IMR-90 (cell line): Measurements from ENCODE around the gene CEBPE. TPM values are rescaled to one million over a fixed set of nuclear protein-coding genes. Genes with fewer than 3 reads are reported as not detected.

Experiments
- ATAC-seq: fragments of 200-7000 bp; cut with Tn5 transposase; 2 replicates; pipeline ENCODE4 v1.9.1; 2020; ENCODE audit warnings: low read depth, mild to moderate bottlenecking, moderate library complexity
- BruUV-seq: library from RNA; stranded (reverse); fragments of 400-500 nt; replicated peaks from 2 replicates; lab custom pipeline; 2021; lab: Mats Ljungman, UMichigan
- CTCF ChIA-PET: fragments of 300-600 bp; formaldehyde crosslinking; extraction: SDS; loops from one replicate; lab custom pipeline; 2021; ENCODE audit warnings: antibody characterized with exemption; lab: Yijun Ruan, JAX
- POLR2A ChIA-PET: fragments of 300-600 bp; sonication (Branson Sonifier 250); formaldehyde crosslinking; loops from one replicate; lab custom pipeline; 2022; ENCODE audit warnings: antibody characterized with exemption; ENCODE audit not compliant: unreplicated experiment; lab: Charles Lee
- DNase-seq: peaks from one replicate; pipeline ENCODE4 v3.0.0; 2013
- H2AFZ ChIP-seq: replicated peaks from 2 replicates; pipeline ENCODE3; 2013; ENCODE audit warnings: low read length, mild to moderate bottlenecking; ENCODE audit not compliant: poor library complexity
- H2AK5ac ChIP-seq: 2 replicates; pipeline ENCODE4 v1.6.1; 2013; ENCODE audit warnings: low read depth, low read length, inconsistent platforms
- H2AK9ac ChIP-seq: replicated peaks from 2 replicates; pipeline ENCODE3; 2013; ENCODE audit warnings: mild to moderate bottlenecking, low read depth, low read length, moderate library complexity; ENCODE audit not compliant: poor library complexity
- H2BK120ac ChIP-seq: 2 replicates; pipeline ENCODE4 v1.6.1; 2013; ENCODE audit warnings: low read depth, low read length, inconsistent platforms
- H2BK15ac ChIP-seq: 3 replicates; pipeline ENCODE4 v1.6.1; 2013; ENCODE audit warnings: low read depth, low read length, inconsistent platforms
- H2BK20ac ChIP-seq: 2 replicates; pipeline ENCODE4 v1.6.1; 2013; ENCODE audit warnings: low read depth, mild to moderate bottlenecking, inconsistent platforms, low read length, moderate library complexity
- H2BK5ac ChIP-seq: 2 replicates; pipeline ENCODE4 v1.6.1; 2013; ENCODE audit warnings: mild to moderate bottlenecking, low read depth, low read length, inconsistent platforms; ENCODE audit not compliant: poor library complexity, severe bottlenecking
- H3K14ac ChIP-seq: replicated peaks from 2 replicates; pipeline ENCODE4 v1.6.1; 2013; ENCODE audit warnings: low read depth, low read length, inconsistent platforms
- H3K18ac ChIP-seq: 2 replicates; pipeline ENCODE4 v1.6.1; 2013; ENCODE audit warnings: low read depth, low read length, control low read depth
- H3K23ac ChIP-seq: 2 replicates; pipeline ENCODE4 v1.6.1; 2013; ENCODE audit warnings: low read depth, low read length, inconsistent platforms
- H3K27ac ChIP-seq: 2 replicates; pipeline ENCODE4 v1.5.1; 2013; ENCODE audit warnings: mild to moderate bottlenecking, control low read depth, low read length; ENCODE audit not compliant: insufficient read depth
- H3K27me3 ChIP-seq: 2 replicates; pipeline ENCODE4 v1.6.1; 2013; ENCODE audit warnings: low read length; ENCODE audit not compliant: control insufficient read depth, insufficient read depth
- H3K36me3 ChIP-seq: 2 replicates; pipeline ENCODE4 v1.6.1; 2013; ENCODE audit warnings: low read length, mixed read lengths; ENCODE audit not compliant: control insufficient read depth, insufficient read depth
- H3K4ac ChIP-seq: 2 replicates; pipeline ENCODE4 v1.6.1; 2013; ENCODE audit warnings: low read depth, low read length, inconsistent platforms
- H3K4me1 ChIP-seq: 2 replicates; pipeline ENCODE4 v1.6.1; 2013; ENCODE audit warnings: low read length, mixed read lengths; ENCODE audit not compliant: control insufficient read depth, insufficient read depth
- H3K4me2 ChIP-seq: 2 replicates; pipeline ENCODE4 v1.6.1; 2013; ENCODE audit warnings: low read depth, mild to moderate bottlenecking, control low read depth, low read length, moderate library complexity
- H3K4me3 ChIP-seq: 2 replicates; pipeline ENCODE4 v1.5.1; 2013; ENCODE audit warnings: low read depth, mild to moderate bottlenecking, control low read depth, low read length, moderate library complexity; ENCODE audit not compliant: insufficient read depth
- H3K56ac ChIP-seq: 2 replicates; pipeline ENCODE4 v1.6.1; 2013; ENCODE audit warnings: low read length, inconsistent platforms; ENCODE audit not compliant: insufficient read depth; ENCODE audit errors: extremely low read depth
- H3K79me1 ChIP-seq, 2 experiments: 2 replicates each; pipeline ENCODE4 v1.6.1; 2013; ENCODE audit warnings: low read length in 2 of 2, inconsistent platforms in 1 of 2, low read depth in 1 of 2
- H3K9ac ChIP-seq: 2 replicates; pipeline ENCODE4 v1.6.1; 2013; ENCODE audit warnings: low read depth, low read length, control low read depth
- H3K9me1 ChIP-seq: 2 replicates; pipeline ENCODE4 v1.6.1; 2013; ENCODE audit warnings: low read length, inconsistent platforms; ENCODE audit not compliant: insufficient read depth
- H3K9me3 ChIP-seq: 2 replicates; pipeline ENCODE4 v1.6.1; 2013; ENCODE audit warnings: low read length; ENCODE audit not compliant: control insufficient read depth, insufficient read depth
- H4K20me1 ChIP-seq: 2 replicates; pipeline ENCODE4 v1.6.1; 2013; ENCODE audit warnings: low read length, inconsistent platforms; ENCODE audit not compliant: insufficient read depth
- H4K5ac ChIP-seq: 2 replicates; pipeline ENCODE4 v1.6.1; 2013; ENCODE audit warnings: mild to moderate bottlenecking, low read depth, low read length, control low read depth
- H4K8ac ChIP-seq, 2 experiments: 2 replicates each; pipeline ENCODE4 v1.6.1; 2013; ENCODE audit warnings: low read depth in 2 of 2, low read length in 2 of 2, control low read depth in 1 of 2, inconsistent platforms in 1 of 2
- H4K91ac ChIP-seq: 2 replicates; pipeline ENCODE4 v1.6.1; 2013; ENCODE audit warnings: low read depth, low read length, inconsistent platforms; ENCODE audit not compliant: insufficient read depth
- CEBPB ChIP-seq: IDR thresholded peaks from 2 replicates; pipeline ENCODE4 v1.6.1; 2012; ENCODE audit warnings: low read depth, low read length, improper control_type of control experiment
- CHD1 ChIP-seq: IDR thresholded peaks from 2 replicates; pipeline ENCODE4 v1.6.1; 2012; ENCODE audit warnings: low read depth, low read length, improper control_type of control experiment
- CTCF ChIP-seq: conservative IDR thresholded peaks from 2 replicates; pipeline ENCODE4 v1.5.1; 2012; ENCODE audit warnings: mild to moderate bottlenecking, low read depth, low read length, improper control_type of control experiment
- ELK1 ChIP-seq: fragments of 150-350 bp; IDR thresholded peaks from 2 replicates; pipeline ENCODE4 v1.6.1; 2016; ENCODE audit warnings: low read depth, mild to moderate bottlenecking, low read length, moderate library complexity, borderline replicate concordance
- FOS ChIP-seq: fragments of 150-350 bp; IDR thresholded peaks from 2 replicates; pipeline ENCODE4 v1.6.1; 2016; ENCODE audit warnings: low read depth, low read length
- MAFK ChIP-seq: IDR thresholded peaks from 2 replicates; pipeline ENCODE4 v1.6.1; 2012; ENCODE audit warnings: low read depth, low read length, improper control_type of control experiment
- MAZ ChIP-seq: IDR thresholded peaks from 2 replicates; pipeline ENCODE4 v1.6.1; 2012; ENCODE audit warnings: low read depth, mild to moderate bottlenecking, low read length, improper control_type of control experiment, moderate library complexity, borderline replicate concordance
- MXI1 ChIP-seq: IDR thresholded peaks from 2 replicates; pipeline ENCODE4 v1.6.1; 2012; ENCODE audit warnings: low read depth, mild to moderate bottlenecking, low read length, moderate library complexity, borderline replicate concordance
- NFE2L2 ChIP-seq: fragments of 150-350 bp; IDR thresholded peaks from 2 replicates; pipeline ENCODE4 v1.6.1; 2016; ENCODE audit warnings: low read depth, mild to moderate bottlenecking, low read length
- POLR2A ChIP-seq: IDR thresholded peaks from 2 replicates; pipeline ENCODE4 v1.6.1; 2012; ENCODE audit warnings: mild to moderate bottlenecking, low read depth, low read length
- RAD21 ChIP-seq: IDR thresholded peaks from 2 replicates; pipeline ENCODE4 v1.6.1; 2012; ENCODE audit warnings: low read length, improper control_type of control experiment
- RCOR1 ChIP-seq: IDR thresholded peaks from 2 replicates; pipeline ENCODE4 v1.6.1; 2012; ENCODE audit warnings: mild to moderate bottlenecking, low read length, improper control_type of control experiment; ENCODE audit not compliant: insufficient replicate concordance
- RFX5 ChIP-seq: IDR thresholded peaks from 2 replicates; pipeline ENCODE4 v1.8.0; 2012; ENCODE audit warnings: low read depth, mild to moderate bottlenecking, low read length, moderate library complexity
- SMC3 ChIP-seq: fragments of 150-350 bp; IDR thresholded peaks from 2 replicates; pipeline ENCODE4 v1.6.1; 2016; ENCODE audit warnings: low read depth, mild to moderate bottlenecking, antibody characterized with exemption, low read length, moderate library complexity
- USF2 ChIP-seq: fragments of 150-350 bp; IDR thresholded peaks from 2 replicates; pipeline ENCODE4 v1.6.1; 2017; ENCODE audit warnings: mild to moderate bottlenecking, antibody characterized with exemption, low read length, low read depth
- WGBS, 2 experiments: methylation state at CpG; one replicate each; pipeline versions ENCODE4 v1.1.5 to v1.1.7; 2013; ENCODE audit warnings: missing lambda C conversion rate in 2 of 2; ENCODE audit not compliant: insufficient read length in 1 of 2; ENCODE audit errors: extremely low coverage in 2 of 2; 5-methylcytosine and 5-hydroxymethylcytosine counted together
- dilution Hi-C: fragments of 300-500 bp; cut with HindIII; formaldehyde crosslinking; loops from one replicate; pipeline ENCODE4 v1.14.3; 2018; ENCODE audit warnings: low sequenced_read_pairs; ENCODE audit not compliant: unreplicated experiment
- in situ Hi-C: fragments of 300-500 bp; cut with MboI; formaldehyde crosslinking; loops from 3 replicates; pipeline ENCODE4 v1.14.3; 2019; ENCODE audit warnings: low sequenced_read_pairs, inconsistent platforms, mixed read lengths
- intact Hi-C: fragments of 100-400 bp; cut with micrococcal nuclease; formaldehyde crosslinking; loops from 2 replicates; pipeline ENCODE4 v1.10.0; 2022
- polyA plus RNA-seq, 3 experiments: library from polyadenylated mRNA; depleted of rRNA; stranded (reverse); fragments of >200 nt; gene quantifications; 2 replicates each; pipeline ENCODE4 v1.2.3, GENCODE V29; 2012; ENCODE audit warnings: low replicate concordance in 1 of 3
- total RNA-seq: library from RNA; depleted of rRNA; stranded (reverse); fragments of >200 nt; gene quantifications from 2 replicates; pipeline ENCODE4 v1.2.3, GENCODE V29; 2012

CEBPE gene
- total and polyA plus RNA-seq, 2 of the 4 experiments (the other 2 are of a cell fraction): 0.05 TPM; not detected in 1

- no peak overlapping the region for H3K4me3 ChIP-seq
- ChIA-PET CTCF (interaction anchor here (0.8 to 2.9 kb wide), 5 partner anchors 10 to 92 kb away, joined by 3 to 21 read pairs (median 8); partner anchors contain the start of genes ACIN1 and C14orf119), POLR2A (no interaction called here)
- H3K4me2 ChIP-seq: peak overlapping the region; percentile 34; the same call in 1 of the 2 replicates
- H3K4me1 ChIP-seq: peaks cover 14% of the 10 kb centered on the region
- H3K14ac ChIP-seq: peak overlapping the region; percentile 94
- H2BK20ac ChIP-seq: peak overlapping the region; percentile 84
- peak overlapping the region; percentile 56 for H4K5ac ChIP-seq
- peak overlapping the region; percentile 96 for H2AK9ac ChIP-seq
- peaks cover 46% of the 10 kb centered on the region for H3K36me3 ChIP-seq
- intact Hi-C loops (loop anchor here (2.0 to 5.0 kb wide), 2 partner anchors 16 to 109 kb away; partner anchors contain the start of genes ACIN1 and C14orf119), in situ Hi-C loops (loop anchor here (25.0 kb wide), 1 partner anchor 1059 kb away; the partner anchor contains the start of genes EMC9, FITM1, PSME1 and PSME2), dilution Hi-C loops (no loop called here)
- BruUV-seq: no TSS peak
- peak overlapping the region; percentile 90 for H2AK5ac ChIP-seq
- peaks cover 21 to 47% of the 10 kb centered on the region in 2 experiments for H3K79me1 ChIP-seq
- peak overlapping the region; percentile 56 for H3K18ac ChIP-seq
- H3K56ac ChIP-seq: peak overlapping the region; percentile 85
- peak overlapping the region; percentile 83; the same call in 1 of the 2 replicates for H3K23ac ChIP-seq
- H4K20me1 ChIP-seq: no peaks in the 10 kb centered on the region
- H3K4ac ChIP-seq: peak overlapping the region; percentile 93
- H2BK120ac ChIP-seq: peak overlapping the region; percentile 91
- H2BK15ac ChIP-seq: peak overlapping the region; percentile 79; the same call in 2 of the 3 replicates
- DNase-seq: peak; percentile 98
- H2BK5ac ChIP-seq: peak overlapping the region; percentile 93
- H2AFZ ChIP-seq: peak overlapping the region; percentile 59
- WGBS, 2 experiments: no CpG with 5 or more reads among the region's 2 CpGs
- H3K9ac ChIP-seq: peak overlapping the region; percentile 71
- peak overlapping the region; percentile 91 for H4K91ac ChIP-seq
- peak overlapping the region; percentile 37 to 93 for H4K8ac ChIP-seq
- H3K27me3 ChIP-seq: no peaks in the 10 kb centered on the region
- peaks cover 6% of the 10 kb centered on the region for H3K9me1 ChIP-seq
- peak overlapping the region; percentile 90 for H3K27ac ChIP-seq
- peak; percentile 96 for ATAC-seq
- no peaks in the 10 kb centered on the region for H3K9me3 ChIP-seq
- TF ChIP-seq MAFK (peak; percentile 45), FOS (peak; percentile 87), MXI1 (no peak), CHD1 (no peak), RAD21 (no peak), NFE2L2 (peak; percentile 79; the same call in 1 of the 2 replicates), RFX5 (no peak), RCOR1 (peak; percentile 75), CEBPB (peak; percentile 96), SMC3 (0 out of 2 replicates have a peak, but pooled peaks have one; percentile 10), POLR2A (peak; percentile 70; the same call in 1 of the 2 replicates), CTCF (peak; percentile 19; the same call in 1 of the 2 replicates), MAZ (peak; percentile 62; the same call in 1 of the 2 replicates), ELK1 (no peak), USF2 (peak; percentile 78; the same call in 1 of the 2 replicates)
Measured at GRCh38 chr14:23078692-23079116, 40.4 kb downstream of the CEBPE start.
